Measurements from ENCODE around the gene MIA.
"Not testable (repeated sequence)": the region's sequence is repeated elsewhere in the genome, so short reads cannot be mapped to it uniquely, and the experiment has no call there.

MIA gene

GRCh38 chr19:40774916-40775631 is at the start of gene MIA:
TSS of gene MIA (plus strand) at chr19:40775521. CDS start at chr19:40775543, 22 bp downstream.
- DNase-seq (ENCODE audit: low read depth): no peak
- H3K4me3 ChIP-seq (ENCODE audit: low read depth, low read length): no peak within 1 kb of the TSS

- DNase-seq (ENCODE audit: low read depth): no peak
- no peak overlapping the region for H3K4me3 ChIP-seq (ENCODE audit: low read depth, low read length)
These were observed 49.0 kb upstream of the MIA start for GRCh38 chr19:40726279-40726678.

DNA sequence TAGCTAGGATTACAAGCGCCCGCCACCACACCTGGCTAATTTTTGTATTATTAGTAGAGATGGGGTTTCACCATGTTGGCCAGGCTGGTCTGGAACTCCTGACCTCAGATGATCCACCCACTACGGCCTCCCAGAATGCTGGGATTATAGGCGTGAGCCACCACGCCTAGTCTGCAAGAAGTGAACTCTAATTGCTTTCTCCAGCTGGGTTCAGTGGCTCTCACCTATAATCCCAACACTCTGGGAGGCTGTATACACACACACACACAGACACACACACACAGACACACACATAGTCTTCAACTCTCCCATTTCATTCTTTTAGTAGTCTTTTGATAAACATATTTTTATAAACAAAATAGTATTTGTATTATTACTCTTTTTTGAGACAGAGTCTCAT is 45.3 kb upstream of the MIA start:
- DNase-seq (ENCODE audit: low read depth); H3K4me3 ChIP-seq (ENCODE audit: low read depth, low read length): not testable (repeated sequence)

GRCh38 chr19:40732304-40732703 is 43.0 kb upstream of the MIA start:
- DNase-seq (ENCODE audit: low read depth); H3K4me3 ChIP-seq (ENCODE audit: low read depth, low read length): not testable (repeated sequence)

DNA sequence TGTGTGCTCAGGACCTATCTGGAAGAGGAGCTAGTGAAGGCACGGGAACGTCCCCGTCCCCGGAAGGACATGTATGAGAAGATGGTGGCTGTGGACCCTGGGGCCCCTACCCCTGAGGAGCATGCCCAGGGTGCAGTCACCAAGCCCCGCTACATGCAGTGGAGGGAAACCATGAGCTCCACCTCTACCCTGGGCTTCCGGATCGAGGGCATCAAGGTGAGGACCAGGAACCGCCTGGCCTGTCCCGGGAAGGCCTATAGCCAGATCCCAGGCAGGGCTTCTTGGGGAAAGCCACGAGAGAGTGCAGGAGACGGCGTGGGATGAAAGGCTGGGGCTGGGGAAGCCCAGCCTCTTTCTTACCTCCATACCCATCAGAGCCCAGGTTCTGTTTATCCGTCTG is 42.2 kb upstream of the MIA start:
- DNase-seq (ENCODE audit: low read depth): no peak
- H3K4me3 ChIP-seq (ENCODE audit: low read depth, low read length): no peak overlapping the region

GRCh38 chr19:40735013-40735771 is 40.1 kb upstream of the MIA start:
- H3K4me3 ChIP-seq (ENCODE audit: low read depth, low read length): no peak overlapping the region
- no peak for DNase-seq (ENCODE audit: low read depth)

DNA sequence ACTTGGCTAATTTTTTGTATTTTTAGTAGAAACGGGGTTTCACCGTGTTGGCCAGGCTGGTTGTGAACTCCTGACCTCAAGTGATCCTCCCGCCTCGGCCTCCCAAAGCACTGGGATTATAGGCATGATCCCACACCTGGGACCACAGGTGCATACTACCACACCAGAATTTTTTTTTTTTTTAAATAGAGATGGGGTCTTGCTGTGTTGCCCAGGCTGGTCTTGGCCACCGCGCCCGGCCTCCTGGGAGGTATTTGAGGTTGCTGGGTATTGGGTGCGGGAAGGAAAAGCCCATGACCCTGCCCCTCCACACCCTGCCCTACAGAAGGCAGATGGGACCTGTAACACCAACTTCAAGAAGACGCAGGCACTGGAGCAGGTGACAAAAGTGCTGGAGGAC is 38.7 kb upstream of the MIA start:
- no peak for DNase-seq (ENCODE audit: low read depth)
- no peak overlapping the region for H3K4me3 ChIP-seq (ENCODE audit: low read depth, low read length)

GRCh38 chr19:40737102-40737644 is 38.1 kb upstream of the MIA start:
- DNase-seq (ENCODE audit: low read depth): no peak
- H3K4me3 ChIP-seq (ENCODE audit: low read depth, low read length): no peak overlapping the region

GRCh38 chr19:40739030-40739839 is 36.1 kb upstream of the MIA start:
- no peak for DNase-seq (ENCODE audit: low read depth)

DNA sequence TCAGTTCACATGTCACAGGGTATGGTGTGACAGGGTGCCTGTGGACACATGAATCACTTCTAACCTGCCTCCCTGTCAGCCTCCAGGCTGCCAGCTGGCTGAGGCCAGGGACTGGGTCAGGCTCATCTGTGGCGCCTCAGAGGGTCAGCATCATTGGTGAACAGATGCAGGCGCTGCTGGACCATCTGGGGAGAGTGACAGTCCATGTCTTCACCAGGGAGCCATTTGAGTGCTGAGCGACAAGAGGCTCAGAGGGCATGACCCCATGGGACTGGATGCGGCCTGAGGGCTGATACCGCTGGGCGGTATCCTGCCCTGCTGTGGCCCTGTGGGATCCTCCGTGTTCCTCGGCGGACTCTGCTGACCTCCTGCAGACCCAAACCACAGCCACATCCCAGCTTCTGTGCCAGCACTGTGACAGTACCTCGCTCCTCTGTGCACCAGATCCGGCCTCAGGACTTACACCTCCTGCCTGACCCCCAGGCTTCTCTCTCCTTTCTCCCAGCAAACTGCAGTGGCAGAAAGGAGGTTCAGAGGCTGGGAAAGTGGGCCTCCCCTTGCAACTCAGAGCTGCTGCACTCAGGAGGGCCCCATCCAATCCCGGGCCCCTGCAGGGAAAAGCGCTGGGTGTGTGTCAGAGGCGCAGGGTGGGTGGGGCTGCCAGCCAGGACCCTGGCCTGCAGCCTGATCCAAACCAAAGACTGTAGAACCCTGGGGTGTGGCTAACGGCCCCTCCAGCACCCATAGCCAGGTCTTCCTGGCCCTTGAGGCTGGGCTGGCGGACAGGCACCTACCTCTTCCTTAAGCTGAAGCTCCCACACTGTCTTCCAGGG is 35.2 kb upstream of the MIA start:
- H3K4me3 ChIP-seq (ENCODE audit: low read depth, low read length): no peak overlapping the region
- no peak for DNase-seq (ENCODE audit: low read depth)

More at GRCh38 chr19:40739030-40739839, 36.1 kb upstream of the MIA start:
- H3K4me3 ChIP-seq (ENCODE audit: low read depth, low read length): no peak overlapping the region

- DNase-seq (ENCODE audit: low read depth): no peak
- H3K4me3 ChIP-seq (ENCODE audit: low read depth, low read length): no peak overlapping the region
These were observed 34.6 kb upstream of the MIA start for GRCh38 chr19:40740747-40741146.

GRCh38 chr19:40741527-40742390 is 33.6 kb upstream of the MIA start:
- no peak overlapping the region for H3K4me3 ChIP-seq (ENCODE audit: low read depth, low read length)
- no peak for DNase-seq (ENCODE audit: low read depth)

DNA sequence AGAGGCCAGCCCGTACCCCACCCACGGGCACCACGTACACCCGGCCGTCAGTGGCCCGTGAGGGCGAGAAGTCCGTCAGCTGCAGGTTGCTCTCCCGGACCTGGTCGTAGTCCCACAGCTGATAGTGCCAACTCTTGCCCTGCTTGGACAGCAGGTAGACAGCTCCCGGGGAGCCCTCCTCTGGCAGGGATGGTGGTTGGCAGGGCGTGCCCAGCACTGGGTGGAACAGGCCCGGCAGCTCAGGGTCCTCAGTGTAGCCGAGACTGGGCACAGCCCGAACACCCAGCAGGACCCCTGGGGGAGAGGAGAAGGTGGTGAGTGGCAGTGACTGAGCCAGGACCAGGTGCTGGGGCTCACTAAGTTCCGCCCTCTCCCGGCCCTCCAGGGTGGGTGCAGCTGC is 32.8 kb upstream of the MIA start:
- H3K4me3 ChIP-seq (ENCODE audit: low read depth, low read length): no peak overlapping the region
- DNase-seq (ENCODE audit: low read depth): no peak

DNA sequence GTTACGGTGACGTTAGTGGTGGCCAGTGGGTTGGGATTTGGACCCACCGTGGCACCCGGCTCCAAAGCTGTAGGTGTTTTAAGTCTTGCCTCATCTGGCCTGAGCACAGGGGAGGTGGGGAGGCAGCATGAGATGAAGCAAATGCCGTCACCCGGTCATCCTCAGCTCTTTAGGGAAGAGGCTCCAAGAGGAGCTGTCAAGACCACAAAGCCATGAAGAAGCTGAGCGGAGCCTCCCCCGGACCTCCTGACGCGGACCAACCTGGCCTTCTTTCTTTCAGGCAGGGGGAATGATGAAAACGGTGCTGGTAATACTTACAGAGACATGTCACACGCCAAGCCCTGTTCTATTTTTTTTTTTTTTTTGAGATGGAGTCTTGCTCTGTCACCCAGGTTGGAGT is 32.4 kb upstream of the MIA start:
- no peak overlapping the region for H3K4me3 ChIP-seq (ENCODE audit: low read depth, low read length)
- DNase-seq (ENCODE audit: low read depth): no peak

GRCh38 chr19:40743926-40744325 is 31.4 kb upstream of the MIA start:
- DNase-seq (ENCODE audit: low read depth): no peak
- H3K4me3 ChIP-seq (ENCODE audit: low read depth, low read length): no peak overlapping the region

DNA sequence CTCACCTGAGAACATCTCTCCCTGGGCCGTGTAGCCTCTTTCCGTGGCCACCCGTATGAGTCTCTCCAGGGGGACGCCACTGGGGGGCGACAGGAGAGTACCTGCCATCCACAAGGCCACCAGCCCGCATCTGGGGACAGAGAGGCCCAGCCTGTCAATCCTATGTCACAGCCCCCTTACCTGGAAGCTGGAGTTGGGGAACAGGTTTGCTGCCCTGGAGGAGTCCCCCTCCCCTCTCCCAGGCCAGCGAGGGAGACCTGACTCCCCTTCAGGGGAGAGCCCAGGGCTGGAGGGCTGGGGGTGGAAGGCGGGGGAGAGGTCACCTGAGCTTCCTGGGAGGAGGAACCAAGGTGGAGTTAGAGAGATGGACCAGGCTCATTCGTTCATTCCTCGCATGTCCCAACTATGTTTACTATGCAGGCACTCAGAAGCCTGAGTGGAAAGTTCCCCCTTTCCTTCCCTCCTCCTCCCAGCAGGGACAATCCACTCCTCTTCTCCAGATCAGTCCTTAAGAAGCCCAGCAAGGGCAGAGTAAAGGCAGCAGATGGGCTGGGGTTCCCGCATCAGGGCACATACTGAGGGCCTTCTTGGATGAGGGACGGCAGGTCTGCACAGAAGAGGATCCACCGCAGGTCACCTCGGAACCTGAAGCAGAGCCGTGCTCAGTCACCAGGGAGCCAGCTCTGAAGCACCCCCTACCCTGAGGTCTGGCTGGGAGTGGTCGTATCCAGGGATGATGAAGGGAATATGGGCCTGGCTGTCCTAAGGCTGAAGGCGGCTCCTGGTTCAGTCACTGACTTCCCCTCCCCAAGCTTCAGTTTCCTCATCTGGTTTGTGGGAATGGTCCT is 30.5 kb upstream of the MIA start:
- H3K4me3 ChIP-seq (ENCODE audit: low read depth, low read length): no peak overlapping the region
- no peak for DNase-seq (ENCODE audit: low read depth)

DNA sequence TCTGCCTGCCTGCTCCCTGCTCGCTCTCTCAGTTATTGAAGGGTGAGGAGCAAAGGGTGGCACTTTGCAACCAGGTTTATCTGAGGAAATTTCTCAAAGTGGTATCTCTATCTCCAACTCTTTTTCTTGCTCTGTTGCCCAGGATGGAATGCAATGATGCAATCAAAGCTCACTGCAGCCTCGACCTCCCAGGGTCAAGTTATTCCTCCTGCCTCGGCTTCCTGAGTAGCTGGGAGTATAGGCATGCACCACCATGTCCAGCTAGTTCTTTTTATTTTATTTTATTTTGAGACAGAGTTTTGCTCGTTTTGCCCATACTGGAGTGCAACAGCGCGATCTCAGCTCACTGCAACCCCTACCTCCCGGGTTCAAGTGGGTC is 29.9 kb upstream of the MIA start:
- no peak for DNase-seq (ENCODE audit: low read depth)

More for the DNA sequence above, 29.9 kb upstream of the MIA start:
- no peak overlapping the region for H3K4me3 ChIP-seq (ENCODE audit: low read depth, low read length)

Measured in skeletal muscle cell (primary cell).